Activated CD4-positive, alpha-beta T cell treated with anti-CD3 and anti-CD28 coated beads, Interleukin-2, amount 50 U/mL, for 1 hour (primary cell): ENCODE results near the gene CNPY2.
A peak's percentile ranks its signal among the peaks of the same experiment; 100 is the strongest.
"Not testable (repeated sequence)": the region's sequence is repeated elsewhere in the genome, so short reads cannot be mapped to it uniquely, and the experiment has no call there.

Experiments used
- DNase-seq: peaks from one replicate; pipeline ENCODE4 v3.0.0-alpha.2; 2020

The CNPY2 gene

GRCh38 chr12:56297400-56297799 is 18.4 kb downstream of the CNPY2 start:
- no peak for DNase-seq

- no peak for DNase-seq
Observed at GRCh38 chr12:56296295-56296694, 19.5 kb downstream of the CNPY2 start.

GRCh38 chr12:56293795-56294194 is 22.0 kb downstream of the CNPY2 start:
- DNase-seq: no peak

GRCh38 chr12:56288705-56289387 is 26.9 kb downstream of the CNPY2 start:
- no peak for DNase-seq

- no peak for DNase-seq
Observed at GRCh38 chr12:56286044-56286830, 29.6 kb downstream of the CNPY2 start.

- DNase-seq: not testable (repeated sequence)
Observed at GRCh38 chr12:56284263-56284662, 31.5 kb downstream of the CNPY2 start.

GRCh38 chr12:56282579-56282978 is 33.2 kb downstream of the CNPY2 start:
- DNase-seq: no peak

GRCh38 chr12:56282030-56282429 is 33.8 kb downstream of the CNPY2 start:
- no peak for DNase-seq

GRCh38 chr12:56280849-56281248 is 34.9 kb downstream of the CNPY2 start:
- no peak for DNase-seq

- DNase-seq: no peak
Observed at GRCh38 chr12:56278905-56279304, 36.9 kb downstream of the CNPY2 start.

- no peak for DNase-seq
Observed at GRCh38 chr12:56274299-56274698, 41.5 kb downstream of the CNPY2 start.

GRCh38 chr12:56272468-56272867 is 43.3 kb downstream of the CNPY2 start:
- DNase-seq: not testable (repeated sequence)

GRCh38 chr12:56271031-56271430 is 44.8 kb downstream of the CNPY2 start:
- no peak for DNase-seq

GRCh38 chr12:56267443-56268071 is 48.2 kb downstream of the CNPY2 start:
- no peak for DNase-seq

GRCh38 chr12:56266693-56267442 is 48.9 kb downstream of the CNPY2 start, which contains the start of gene COQ10A:
Gene COQ10A (plus strand): TSS chr12:56266942. CDS start chr12:56267119, 177 bp downstream.
- peak; percentile 90 for DNase-seq

GRCh38 chr12:56266068-56266692 is 49.6 kb downstream of the CNPY2 start:
- not testable (repeated sequence) for DNase-seq

GRCh38 chr12:56262955-56263354 is 52.8 kb downstream of the CNPY2 start:
- DNase-seq: not testable (repeated sequence)

GRCh38 chr12:56261503-56262232 is 54.1 kb downstream of the CNPY2 start:
- no peak for DNase-seq

GRCh38 chr12:56260921-56261320 is 54.9 kb downstream of the CNPY2 start:
- no peak for DNase-seq

GRCh38 chr12:56260380-56260779 is 55.4 kb downstream of the CNPY2 start:
- DNase-seq: no peak
